Glutamatergic neuron (in vitro differentiated cells): ENCODE measurements around the gene RAN. TPM values are rescaled to one million over a fixed set of nuclear protein-coding genes. Genes with fewer than 3 reads are reported as not detected.

Experiments used
- DNase-seq: peaks from one replicate; pipeline ENCODE4 v3.0.0; 2022
- H3K27ac Mint-ChIP-seq: one replicate; pipeline ENCODE4 v1.8.0; 2020; ENCODE audit warnings: mild to moderate bottlenecking, mixed read lengths, inconsistent platforms; ENCODE audit not compliant: unreplicated experiment
- H3K27me3 Mint-ChIP-seq: one replicate; pipeline ENCODE4 v1.8.0; 2020; ENCODE audit warnings: mild to moderate bottlenecking, moderate library complexity, mixed read lengths, inconsistent platforms; ENCODE audit not compliant: unreplicated experiment
- H3K36me3 Mint-ChIP-seq: one replicate; pipeline ENCODE4 v1.8.0; 2020; ENCODE audit warnings: mild to moderate bottlenecking, mixed read lengths, inconsistent platforms; ENCODE audit not compliant: unreplicated experiment
- H3K4me1 Mint-ChIP-seq: one replicate; pipeline ENCODE4 v1.8.0; 2020; ENCODE audit warnings: mild to moderate bottlenecking, low read depth, mixed read lengths, inconsistent platforms; ENCODE audit not compliant: unreplicated experiment
- H3K4me3 Mint-ChIP-seq: one replicate; pipeline ENCODE4 v1.8.0; 2020; ENCODE audit warnings: mild to moderate bottlenecking, mixed read lengths, inconsistent platforms; ENCODE audit not compliant: unreplicated experiment
- H3K9me3 Mint-ChIP-seq: one replicate; pipeline ENCODE4 v1.8.0; 2020; ENCODE audit warnings: mild to moderate bottlenecking, moderate library complexity, mixed read lengths, inconsistent platforms; ENCODE audit not compliant: unreplicated experiment
- total RNA-seq: library from RNA; stranded (reverse); fragmentation: NEBNext Ultra II Directional; extraction: Animal tissue kit (Norgen Biotek cat#: 25700); gene quantifications from one replicate; pipeline ENCODE4 v1.2.1, GENCODE V29; 2021; ENCODE audit not compliant: unreplicated experiment
- TF ChIP-seq, protein P1 (sequence below): fragments of 200-600 bp; sonication (generic); IDR thresholded peaks from one replicate; pipeline ENCODE4 v1.5.0; 2021; ENCODE audit not compliant: partially characterized antibody, unreplicated experiment

Gene RAN
- total RNA-seq, 1 donor from 2014 or later: 766 TPM

DNA sequence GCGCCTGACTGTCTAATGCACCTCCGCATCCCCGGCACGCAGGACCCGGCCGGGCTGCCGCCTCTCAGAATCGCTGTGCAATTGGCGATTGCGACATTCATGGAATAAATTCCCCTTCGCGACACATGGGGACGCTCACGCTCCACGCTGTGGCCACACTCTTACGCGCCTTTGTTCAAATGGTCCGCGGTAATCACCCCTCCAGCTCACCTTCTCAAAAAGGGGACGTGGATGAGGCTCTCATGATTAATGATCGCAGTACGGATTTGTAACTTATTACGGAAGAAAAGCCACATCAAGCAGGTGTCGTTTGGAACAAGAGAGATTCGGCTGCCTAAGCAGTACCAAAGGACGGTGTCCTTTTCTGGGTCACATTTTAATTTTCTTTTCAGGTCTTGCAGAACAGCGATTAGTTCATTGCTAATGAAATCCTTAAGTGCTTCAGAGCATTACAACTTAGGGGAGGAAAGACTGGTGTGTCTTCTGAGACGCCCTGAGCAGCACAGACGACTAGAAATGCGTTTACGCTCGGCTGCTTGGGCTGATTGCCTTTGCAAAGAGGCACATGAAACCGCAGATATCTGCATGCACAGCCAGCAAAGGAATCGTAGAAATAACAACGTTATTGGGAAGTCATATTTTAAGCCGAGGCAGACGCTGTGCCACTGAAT lies 44.5 kb downstream of the RAN start:
- H3K27me3 Mint-ChIP-seq: no peaks in the 10 kb centered on the region
- peaks cover 15% of the 10 kb centered on the region for H3K36me3 Mint-ChIP-seq
- peaks cover 5% of the 10 kb centered on the region for H3K9me3 Mint-ChIP-seq
- DNase-seq: peak; percentile 79
- peak overlapping the region; percentile 80 for H3K27ac Mint-ChIP-seq
- peaks cover 11% of the 10 kb centered on the region for H3K4me1 Mint-ChIP-seq
- TF ChIP-seq, protein P1, sequence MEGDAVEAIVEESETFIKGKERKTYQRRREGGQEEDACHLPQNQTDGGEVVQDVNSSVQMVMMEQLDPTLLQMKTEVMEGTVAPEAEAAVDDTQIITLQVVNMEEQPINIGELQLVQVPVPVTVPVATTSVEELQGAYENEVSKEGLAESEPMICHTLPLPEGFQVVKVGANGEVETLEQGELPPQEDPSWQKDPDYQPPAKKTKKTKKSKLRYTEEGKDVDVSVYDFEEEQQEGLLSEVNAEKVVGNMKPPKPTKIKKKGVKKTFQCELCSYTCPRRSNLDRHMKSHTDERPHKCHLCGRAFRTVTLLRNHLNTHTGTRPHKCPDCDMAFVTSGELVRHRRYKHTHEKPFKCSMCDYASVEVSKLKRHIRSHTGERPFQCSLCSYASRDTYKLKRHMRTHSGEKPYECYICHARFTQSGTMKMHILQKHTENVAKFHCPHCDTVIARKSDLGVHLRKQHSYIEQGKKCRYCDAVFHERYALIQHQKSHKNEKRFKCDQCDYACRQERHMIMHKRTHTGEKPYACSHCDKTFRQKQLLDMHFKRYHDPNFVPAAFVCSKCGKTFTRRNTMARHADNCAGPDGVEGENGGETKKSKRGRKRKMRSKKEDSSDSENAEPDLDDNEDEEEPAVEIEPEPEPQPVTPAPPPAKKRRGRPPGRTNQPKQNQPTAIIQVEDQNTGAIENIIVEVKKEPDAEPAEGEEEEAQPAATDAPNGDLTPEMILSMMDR: peak; percentile 88
- peak overlapping the region; percentile 76 for H3K4me3 Mint-ChIP-seq

DNA sequence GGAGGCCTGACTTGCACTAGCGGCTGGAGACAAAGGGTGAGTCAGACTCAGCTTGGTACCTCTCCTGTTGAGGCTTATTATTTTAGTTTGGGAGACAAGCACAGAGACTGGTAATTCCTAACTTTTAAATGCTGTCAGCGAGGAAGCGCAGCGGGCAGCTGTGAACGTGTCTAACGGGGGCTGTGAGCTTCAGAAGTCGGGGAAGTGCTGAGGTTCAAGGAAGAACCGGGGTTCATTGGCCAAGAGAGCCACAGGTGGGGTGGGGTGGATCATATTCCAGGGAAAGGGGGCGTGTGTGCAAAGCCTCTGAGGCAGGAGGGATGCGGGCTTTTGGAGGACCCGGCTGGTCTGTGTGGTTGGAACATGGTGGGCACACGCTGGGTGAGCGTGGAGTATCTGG lies 45.7 kb downstream of the RAN start:
- Mint-ChIP-seq H3K4me3 (no peak overlapping the region), H3K27ac (no peak overlapping the region), H3K27me3 (no peaks in the 10 kb centered on the region), H3K4me1 (peaks cover 11% of the 10 kb centered on the region), H3K36me3 (peaks cover 4% of the 10 kb centered on the region), H3K9me3 (peaks cover 1% of the 10 kb centered on the region)
- DNase-seq: no peak
- TF ChIP-seq, protein P1: no peak

DNA sequence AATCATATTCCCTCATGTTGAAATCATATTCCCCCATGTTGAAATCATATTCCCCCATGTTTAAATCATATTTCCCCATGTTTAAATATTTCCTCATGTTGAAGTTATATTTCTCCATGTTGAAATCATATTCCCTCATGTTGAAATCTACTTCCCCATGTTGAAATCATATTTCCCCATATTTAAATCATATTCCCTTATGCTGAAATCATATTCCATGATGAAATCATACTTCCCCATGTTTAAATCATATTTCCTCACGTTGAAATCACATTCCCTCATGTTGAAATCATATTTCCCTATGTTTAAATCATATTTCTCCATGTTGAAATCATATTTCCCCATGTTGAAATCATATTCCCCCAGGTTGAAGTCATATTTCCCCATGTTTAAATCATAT lies 47.2 kb downstream of the RAN start:
- TF ChIP-seq, protein P1: no peak
- peaks cover 4% of the 10 kb centered on the region for H3K36me3 Mint-ChIP-seq
- no peaks in the 10 kb centered on the region for H3K9me3 Mint-ChIP-seq
- no peak overlapping the region for H3K4me3 Mint-ChIP-seq
- H3K27me3 Mint-ChIP-seq: peaks cover under 1% of the 10 kb centered on the region
- H3K27ac Mint-ChIP-seq: no peak overlapping the region
- H3K4me1 Mint-ChIP-seq: peaks cover 11% of the 10 kb centered on the region
- no peak for DNase-seq

DNA sequence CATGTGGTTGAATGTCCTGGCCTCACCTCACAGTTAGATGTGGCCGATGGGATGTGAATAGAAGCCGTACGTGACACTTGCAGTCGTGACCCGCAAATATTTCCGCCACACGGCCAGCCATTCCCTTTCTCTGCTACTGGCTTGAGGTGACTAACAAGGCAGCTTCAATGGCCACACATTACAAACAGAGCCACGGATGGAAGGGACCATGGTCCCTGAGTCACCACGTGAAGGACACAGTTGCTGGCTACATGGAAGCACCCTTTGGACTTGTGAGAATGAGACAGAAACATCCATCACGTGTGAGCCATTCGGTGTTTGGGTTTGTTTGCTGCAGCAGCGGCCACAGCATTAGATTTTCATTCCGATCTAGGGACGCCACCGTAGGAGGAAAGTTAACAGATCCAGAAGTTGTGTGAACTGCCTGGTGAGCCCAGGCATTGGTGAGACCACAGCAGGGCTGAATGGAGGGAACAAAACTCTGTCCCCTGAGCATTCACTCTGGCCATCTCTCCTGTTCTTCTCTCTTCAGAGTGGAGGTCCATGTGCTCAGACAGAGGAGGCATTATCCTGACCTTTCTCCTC lies 48.3 kb downstream of the RAN start:
- Mint-ChIP-seq H3K4me3 (no peak overlapping the region), H3K9me3 (no peaks in the 10 kb centered on the region), H3K4me1 (peaks cover 11% of the 10 kb centered on the region), H3K36me3 (peaks cover 4% of the 10 kb centered on the region), H3K27ac (no peak overlapping the region), H3K27me3 (peaks cover 4% of the 10 kb centered on the region)
- no peak for DNase-seq
- TF ChIP-seq, protein P1: no peak

DNA sequence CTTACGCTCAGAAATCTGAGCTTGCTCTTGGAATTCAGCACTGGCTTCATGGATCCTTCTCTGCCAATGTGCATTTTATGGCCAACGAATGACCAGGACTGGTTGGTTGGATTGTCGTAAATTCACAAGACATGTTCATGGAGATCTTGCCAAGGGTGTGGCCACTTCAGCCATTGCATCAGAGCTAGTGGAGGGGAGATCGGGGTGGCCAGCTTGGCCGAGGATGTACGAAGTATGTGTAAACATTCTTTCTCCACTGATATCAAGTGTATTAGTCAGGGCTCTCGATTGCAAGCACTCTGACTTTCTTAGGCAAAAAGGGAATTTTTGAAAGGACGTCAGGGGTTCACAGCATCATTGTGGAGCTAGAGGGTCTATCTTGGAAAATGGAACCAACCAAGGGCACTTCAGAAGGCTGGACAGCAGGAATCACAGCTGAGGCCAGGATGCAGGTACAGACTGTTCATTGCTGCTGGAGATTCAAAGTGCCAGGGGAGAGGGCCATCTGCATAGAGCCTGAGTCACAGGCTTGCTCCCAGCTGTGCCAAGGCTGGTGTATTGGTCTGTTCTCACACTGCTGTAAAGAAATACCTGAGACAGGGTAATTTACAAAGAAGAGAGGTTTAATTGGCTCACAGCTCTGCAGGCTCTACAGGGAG lies 49.0 kb downstream of the RAN start:
- TF ChIP-seq, protein P1: no peak
- H3K9me3 Mint-ChIP-seq: no peaks in the 10 kb centered on the region
- peaks cover 4% of the 10 kb centered on the region for H3K36me3 Mint-ChIP-seq
- no peak for DNase-seq
- H3K4me1 Mint-ChIP-seq: peaks cover 11% of the 10 kb centered on the region
- H3K27me3 Mint-ChIP-seq: peaks cover 5% of the 10 kb centered on the region
- no peak overlapping the region for H3K27ac Mint-ChIP-seq
- H3K4me3 Mint-ChIP-seq: no peak overlapping the region
